Osteocyte (in vitro differentiated cells): ENCODE data around the gene GNAZ. TPM values are rescaled to one million over a fixed set of nuclear protein-coding genes. Genes with fewer than 3 reads are reported as not detected.
"Not testable (repeated sequence)": the region's sequence is repeated elsewhere in the genome, so short reads cannot be mapped to it uniquely, and the experiment has no call there.

Source experiments
- DNase-seq: peaks from one replicate; pipeline ENCODE4 v3.0.0; 2021; ENCODE audit warnings: mixed read lengths; ENCODE audit not compliant: unreplicated experiment; ENCODE audit errors: extremely low spot score
- H3K27ac Mint-ChIP-seq: one replicate; pipeline ENCODE4 v1.8.0; 2021; ENCODE audit warnings: mild to moderate bottlenecking, mixed read lengths; ENCODE audit not compliant: unreplicated experiment
- H3K27me3 Mint-ChIP-seq: one replicate; pipeline ENCODE4 v1.8.0; 2021; ENCODE audit warnings: mixed read lengths; ENCODE audit not compliant: unreplicated experiment
- H3K36me3 Mint-ChIP-seq: one replicate; pipeline ENCODE4 v1.8.0; 2021; ENCODE audit warnings: mixed read lengths; ENCODE audit not compliant: unreplicated experiment
- H3K4me1 Mint-ChIP-seq: one replicate; pipeline ENCODE4 v1.8.0; 2021; ENCODE audit warnings: mixed read lengths; ENCODE audit not compliant: unreplicated experiment
- H3K4me3 Mint-ChIP-seq: one replicate; pipeline ENCODE4 v1.8.0; 2021; ENCODE audit warnings: mild to moderate bottlenecking, moderate library complexity, mixed read lengths; ENCODE audit not compliant: unreplicated experiment
- H3K9me3 Mint-ChIP-seq: one replicate; pipeline ENCODE4 v1.8.0; 2021; ENCODE audit warnings: mixed read lengths; ENCODE audit not compliant: unreplicated experiment
- total RNA-seq: library from RNA; stranded (reverse); gene quantifications from 2 replicates; pipeline ENCODE4 v1.2.1, GENCODE V29; 2021
- TF ChIP-seq, protein P1 (sequence below): fragments of 200-600 bp; sonication (generic); IDR thresholded peaks from 2 replicates; pipeline ENCODE4 v1.5.0; 2021; ENCODE audit warnings: antibody characterized with exemption, mild to moderate bottlenecking, moderate library complexity

The GNAZ gene
- total RNA-seq, 1 donor from 2014 or later: 2.9 TPM

DNA sequence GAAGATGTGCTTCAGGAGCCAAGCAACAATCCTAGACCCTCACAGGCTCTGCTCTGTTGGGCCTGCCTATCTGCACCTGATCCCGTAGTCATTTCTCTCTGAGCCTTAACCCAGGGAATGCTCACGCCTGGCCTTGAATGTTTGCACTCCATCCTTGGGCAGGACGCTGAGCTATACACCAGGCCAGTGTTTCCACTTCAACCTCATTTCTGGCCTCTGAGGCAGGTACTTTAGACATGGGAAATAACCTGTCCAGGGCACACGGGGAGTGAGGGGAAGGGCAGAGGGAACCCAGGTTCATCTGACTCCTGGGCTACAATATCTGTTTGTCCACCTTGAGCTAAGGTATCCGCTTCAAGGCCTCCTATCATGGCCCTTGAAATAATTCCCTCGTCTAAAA is 61.6 kb downstream of the GNAZ start:
- Mint-ChIP-seq H3K4me3 (no peak overlapping the region), H3K27me3 (peaks cover 23% of the 10 kb centered on the region), H3K36me3 (no peaks in the 10 kb centered on the region), H3K27ac (no peak overlapping the region), H3K9me3 (no peaks in the 10 kb centered on the region), H3K4me1 (peaks cover 2% of the 10 kb centered on the region)
- TF ChIP-seq, protein P1, sequence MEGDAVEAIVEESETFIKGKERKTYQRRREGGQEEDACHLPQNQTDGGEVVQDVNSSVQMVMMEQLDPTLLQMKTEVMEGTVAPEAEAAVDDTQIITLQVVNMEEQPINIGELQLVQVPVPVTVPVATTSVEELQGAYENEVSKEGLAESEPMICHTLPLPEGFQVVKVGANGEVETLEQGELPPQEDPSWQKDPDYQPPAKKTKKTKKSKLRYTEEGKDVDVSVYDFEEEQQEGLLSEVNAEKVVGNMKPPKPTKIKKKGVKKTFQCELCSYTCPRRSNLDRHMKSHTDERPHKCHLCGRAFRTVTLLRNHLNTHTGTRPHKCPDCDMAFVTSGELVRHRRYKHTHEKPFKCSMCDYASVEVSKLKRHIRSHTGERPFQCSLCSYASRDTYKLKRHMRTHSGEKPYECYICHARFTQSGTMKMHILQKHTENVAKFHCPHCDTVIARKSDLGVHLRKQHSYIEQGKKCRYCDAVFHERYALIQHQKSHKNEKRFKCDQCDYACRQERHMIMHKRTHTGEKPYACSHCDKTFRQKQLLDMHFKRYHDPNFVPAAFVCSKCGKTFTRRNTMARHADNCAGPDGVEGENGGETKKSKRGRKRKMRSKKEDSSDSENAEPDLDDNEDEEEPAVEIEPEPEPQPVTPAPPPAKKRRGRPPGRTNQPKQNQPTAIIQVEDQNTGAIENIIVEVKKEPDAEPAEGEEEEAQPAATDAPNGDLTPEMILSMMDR: no peak
- no peak for DNase-seq

- peaks cover 23% of the 10 kb centered on the region for H3K27me3 Mint-ChIP-seq
- H3K9me3 Mint-ChIP-seq: no peaks in the 10 kb centered on the region
- H3K4me3 Mint-ChIP-seq: no peak overlapping the region
- H3K4me1 Mint-ChIP-seq: peaks cover 2% of the 10 kb centered on the region
- TF ChIP-seq, protein P1: no peak
- no peak for DNase-seq
- no peaks in the 10 kb centered on the region for H3K36me3 Mint-ChIP-seq
- H3K27ac Mint-ChIP-seq: no peak overlapping the region
These were observed 62.2 kb downstream of the GNAZ start for GRCh38 chr22:23132376-23133091.

- peaks cover 13% of the 10 kb centered on the region for H3K4me1 Mint-ChIP-seq
- no peaks in the 10 kb centered on the region for H3K9me3 Mint-ChIP-seq
- no peaks in the 10 kb centered on the region for H3K36me3 Mint-ChIP-seq
- no peak overlapping the region for H3K4me3 Mint-ChIP-seq
- TF ChIP-seq, protein P1: no peak
- peaks cover 21% of the 10 kb centered on the region for H3K27me3 Mint-ChIP-seq
- no peak for DNase-seq
- no peak overlapping the region for H3K27ac Mint-ChIP-seq
These were observed 63.6 kb downstream of the GNAZ start for GRCh38 chr22:23133922-23134321.

GRCh38 chr22:23136991-23137390 is 66.7 kb downstream of the GNAZ start:
- not testable (repeated sequence) for DNase-seq, H3K27ac Mint-ChIP-seq, H3K36me3 Mint-ChIP-seq, H3K4me3 Mint-ChIP-seq, H3K9me3 Mint-ChIP-seq
- peaks cover 16% of the 10 kb centered on the region for H3K4me1 Mint-ChIP-seq
- H3K27me3 Mint-ChIP-seq: peaks cover 13% of the 10 kb centered on the region

DNA sequence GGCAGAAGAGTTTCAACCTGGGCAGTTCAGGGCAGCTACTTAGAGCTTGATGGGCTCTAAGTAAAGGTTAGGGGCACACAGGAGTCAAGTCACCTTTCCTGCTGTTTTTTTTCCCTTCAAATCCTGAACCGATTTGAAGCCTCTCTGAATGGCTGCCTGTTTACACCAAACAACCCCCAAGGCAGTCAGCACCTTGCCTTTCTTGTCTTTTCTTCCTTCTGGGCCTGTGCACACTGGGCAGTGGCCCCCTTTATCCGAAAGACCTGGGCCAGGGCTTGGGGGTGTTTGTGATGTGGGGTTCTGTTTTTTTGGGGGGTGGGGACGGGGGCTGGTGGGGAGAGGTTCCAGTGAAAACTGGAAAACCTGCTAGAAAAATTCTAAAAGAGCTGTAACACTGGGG is 67.1 kb downstream of the GNAZ start:
- no peak overlapping the region for H3K27ac Mint-ChIP-seq

More for the DNA sequence above, 67.1 kb downstream of the GNAZ start:
- peaks cover 13% of the 10 kb centered on the region for H3K27me3 Mint-ChIP-seq
- no peak overlapping the region for H3K4me3 Mint-ChIP-seq
- no peaks in the 10 kb centered on the region for H3K36me3 Mint-ChIP-seq
- no peak for DNase-seq
- TF ChIP-seq, protein P1: no peak
- H3K4me1 Mint-ChIP-seq: peaks cover 20% of the 10 kb centered on the region
- no peaks in the 10 kb centered on the region for H3K9me3 Mint-ChIP-seq
